Measurements from ENCODE around the gene NPVF. TPM values are rescaled to one million over a fixed set of nuclear protein-coding genes. Genes with fewer than 3 reads are reported as not detected.

Gene NPVF
- total and polyA plus RNA-seq, 2 of the 4 experiments (the other 2 are of a cell fraction) = not detected

GRCh38 chr7:25192043-25192442 lies 36.2 kb downstream of the NPVF start:
- intact Hi-C loops (cut with micrococcal nuclease) = no loop called here
- DNase-seq (no peak), ATAC-seq (ENCODE audit: low read depth) (no peak)
- Histone ChIP-seq H3K4ac (ENCODE audit: low read depth, low read length) (no peak overlapping the region), H4K20me1 (ENCODE audit: insufficient read depth, low read length) (no peaks in the 10 kb centered on the region), H3K27me3 (ENCODE audit: control insufficient read depth, insufficient read depth, low read length) (peaks cover 10% of the 10 kb centered on the region), H3K79me1 (ENCODE audit: low read depth in 1 of 2, low read length in 2 of 2) (no peaks in the 10 kb centered on the region), H3K36me3 (ENCODE audit: control insufficient read depth, insufficient read depth, low read length) (no peaks in the 10 kb centered on the region), H2BK120ac (ENCODE audit: low read depth, low read length) (no peak overlapping the region), H2AK9ac (replicated peaks; ENCODE audit: low read depth, low read length, poor library complexity) (no peak overlapping the region), H2BK5ac (ENCODE audit: low read depth, low read length, poor library complexity, severe bottlenecking) (no peak overlapping the region), H3K4me3 (ENCODE audit: insufficient read depth, low read depth, low read length) (no peak overlapping the region), H2BK20ac (ENCODE audit: low read depth, low read length) (no peak overlapping the region), H2BK15ac (ENCODE audit: low read depth, low read length) (no peak overlapping the region), H4K5ac (ENCODE audit: low read depth, low read length) (no peak overlapping the region), H3K9me3 (ENCODE audit: control insufficient read depth, insufficient read depth, low read length) (no peaks in the 10 kb centered on the region), H3K9me1 (ENCODE audit: insufficient read depth, low read length) (no peaks in the 10 kb centered on the region), H4K8ac (ENCODE audit: low read depth in 2 of 2, low read length in 2 of 2) (no peak overlapping the region), H3K27ac (ENCODE audit: insufficient read depth, low read length) (no peak overlapping the region), H4K91ac (ENCODE audit: insufficient read depth, low read depth, low read length) (no peak overlapping the region), H3K14ac (replicated peaks; ENCODE audit: low read depth, low read length) (no peak overlapping the region), H3K18ac (ENCODE audit: low read depth, low read length) (no peak overlapping the region), H2AFZ (replicated peaks; ENCODE audit: low read length, poor library complexity) (no peak overlapping the region), H3K56ac (ENCODE audit: extremely low read depth, insufficient read depth, low read length) (no peak overlapping the region), H2AK5ac (ENCODE audit: low read depth, low read length) (no peak overlapping the region), H3K9ac (ENCODE audit: low read depth, low read length) (no peak overlapping the region), H3K4me2 (ENCODE audit: low read depth, low read length) (no peak overlapping the region), H3K4me1 (ENCODE audit: control insufficient read depth, insufficient read depth, low read length) (no peaks in the 10 kb centered on the region), H3K23ac (ENCODE audit: low read depth, low read length) (no peak overlapping the region)
- WGBS, 2 experiments (ENCODE audit: extremely low coverage in 2 of 2, insufficient read length in 1 of 2) = no CpG with 5 or more reads among the region's 3 CpGs
- BruUV-seq (replicated peaks) = no TSS peak
- CTCF ChIA-PET = no interaction called here
- POLR2A ChIA-PET (ENCODE audit: unreplicated experiment) = no interaction called here
- TF ChIP-seq ELK1 (IDR thresholded peaks at IDR 0.05; ENCODE audit: borderline replicate concordance, low read depth, low read length) (no peak), CEBPB (IDR thresholded peaks at IDR 0.05; ENCODE audit: low read depth, low read length) (no peak), FOS (IDR thresholded peaks at IDR 0.05; ENCODE audit: low read depth, low read length) (no peak), CTCF (conservative IDR thresholded peaks at IDR 0.05; ENCODE audit: low read depth, low read length) (no peak), MAZ (IDR thresholded peaks at IDR 0.05; ENCODE audit: borderline replicate concordance, low read depth, low read length) (no peak), SMC3 (IDR thresholded peaks at IDR 0.05; ENCODE audit: low read depth, low read length) (no peak), MXI1 (IDR thresholded peaks at IDR 0.05; ENCODE audit: borderline replicate concordance, low read depth, low read length) (no peak), RAD21 (IDR thresholded peaks at IDR 0.05; ENCODE audit: low read length) (no peak), RCOR1 (IDR thresholded peaks at IDR 0.05; ENCODE audit: insufficient replicate concordance, low read length) (no peak), NFE2L2 (IDR thresholded peaks at IDR 0.05; ENCODE audit: low read depth, low read length) (no peak), USF2 (IDR thresholded peaks at IDR 0.05; ENCODE audit: low read depth, low read length) (no peak), BHLHE40 (IDR thresholded peaks at IDR 0.05; ENCODE audit: low read depth, low read length) (no peak), CHD1 (IDR thresholded peaks at IDR 0.05; ENCODE audit: low read depth, low read length) (no peak), RFX5 (IDR thresholded peaks at IDR 0.05; ENCODE audit: low read depth, low read length) (no peak), MAFK (IDR thresholded peaks at IDR 0.05; ENCODE audit: low read depth, low read length) (no peak), POLR2A (IDR thresholded peaks at IDR 0.05; ENCODE audit: low read depth, low read length) (no peak)
- in situ Hi-C loops (cut with MboI; ENCODE audit: low sequenced_read_pairs) = no loop called here
- dilution Hi-C loops (cut with HindIII; ENCODE audit: low sequenced_read_pairs, unreplicated experiment) = no loop called here

All from IMR-90 (cell line).